ENCODE measurements around the gene BTBD3.

Gene BTBD3

DNA sequence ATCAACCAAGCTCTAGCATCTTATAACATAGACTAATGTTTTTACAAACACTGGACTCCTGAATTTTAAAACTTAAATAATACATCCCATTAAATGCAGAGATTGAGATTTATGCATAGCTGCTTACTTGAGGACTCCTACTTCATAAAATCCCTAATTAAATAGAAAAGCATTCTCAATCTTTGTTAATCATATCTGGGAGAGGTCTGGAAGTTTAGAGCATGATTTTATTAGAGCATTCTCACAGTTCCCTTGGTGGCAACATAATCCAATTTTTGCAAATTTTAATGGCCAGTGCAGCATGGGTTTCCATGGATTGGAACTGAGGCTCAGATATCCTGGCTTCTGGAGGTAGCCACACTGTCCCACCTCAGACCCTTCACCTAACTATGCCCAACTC is 19.5 kb downstream of the BTBD3 start:
- Histone ChIP-seq H3K9me3 (replicated peaks in 1 of 2; ENCODE audit: control insufficient read depth in 2 of 2, insufficient read depth in 1 of 2, low read depth in 1 of 2, low read length in 2 of 2) (no peaks in the 10 kb centered on the region), H3K4me1 (ENCODE audit: control insufficient read depth in 2 of 2, insufficient read depth in 1 of 2, low read depth in 1 of 2, low read length in 2 of 2) (no peaks in the 10 kb centered on the region), H3K9ac (ENCODE audit: low read depth, low read length, poor library complexity) (no peak overlapping the region), H3K4ac (ENCODE audit: low read length) (no peak overlapping the region), H2BK5ac (ENCODE audit: low read length) (no peak overlapping the region), H3K23ac (ENCODE audit: low read depth, low read length, poor library complexity) (no peak overlapping the region), H3K79me1 (ENCODE audit: low read depth, low read length) (no peaks in the 10 kb centered on the region), H3K27me3 (ENCODE audit: control insufficient read depth in 3 of 3, insufficient read depth in 3 of 3, low read depth in 1 of 3, low read length in 3 of 3) (no peaks in the 10 kb centered on the region), H4K8ac (ENCODE audit: low read depth, low read length) (no peak overlapping the region), H2AFZ (ENCODE audit: low read length) (no peak overlapping the region), H4K91ac (ENCODE audit: low read depth, low read length, poor library complexity) (no peak overlapping the region), H2BK15ac (ENCODE audit: low read length) (no peak overlapping the region), H2BK12ac (ENCODE audit: low read length) (no peak overlapping the region), H3K36me3 (replicated peaks in 1 of 2; ENCODE audit: control insufficient read depth in 2 of 2, insufficient read depth in 2 of 2, low read length in 2 of 2) (no peaks in the 10 kb centered on the region), H3K4me3 (ENCODE audit: low read length in 2 of 2) (no peak overlapping the region), H3K18ac (ENCODE audit: low read length) (no peak overlapping the region), H2BK120ac (ENCODE audit: low read depth, low read length) (no peak overlapping the region), H2AK5ac (ENCODE audit: low read depth, low read length) (no peak overlapping the region), H3K27ac (replicated peaks; ENCODE audit: low read length) (no peak overlapping the region), H3K4me2 (ENCODE audit: insufficient read depth, low read length, poor library complexity, severe bottlenecking) (no peak overlapping the region), H3K14ac (ENCODE audit: low read length) (no peak overlapping the region)
- DNase-seq (ENCODE audit: low spot score): no peak

DNA sequence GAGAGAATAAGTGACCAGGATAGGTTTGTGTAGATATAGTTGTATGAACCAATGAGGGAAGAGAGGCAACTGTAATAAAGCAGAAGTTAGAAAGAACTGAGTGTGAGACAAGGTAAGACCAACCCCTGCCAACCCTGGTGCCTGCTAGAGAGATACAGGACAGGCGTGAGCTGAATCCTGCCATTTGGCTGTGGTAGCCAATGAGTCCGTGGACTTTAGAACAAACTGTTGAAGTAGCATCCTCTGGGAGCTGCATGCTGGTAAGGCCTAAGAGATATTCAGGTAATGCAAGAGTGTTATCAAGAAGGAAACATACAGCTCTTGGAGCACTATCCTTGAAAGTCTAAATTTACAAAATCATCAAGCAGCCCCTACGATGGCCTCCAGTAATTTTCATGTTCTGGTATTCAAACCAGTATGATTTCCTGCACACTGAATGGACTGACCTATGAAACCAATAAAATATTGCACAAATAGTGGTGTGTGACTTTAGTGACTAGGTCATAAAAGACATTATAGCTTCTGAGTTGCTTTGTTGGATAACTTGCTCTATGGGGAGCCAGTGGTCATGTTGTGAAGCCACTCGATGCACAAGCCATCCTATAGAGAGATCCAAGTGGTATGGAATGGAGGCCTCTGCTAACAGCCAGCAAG is 24.0 kb downstream of the BTBD3 start:
- Histone ChIP-seq H3K27ac (replicated peaks; ENCODE audit: low read length) (no peak overlapping the region), H3K4me1 (ENCODE audit: control insufficient read depth in 2 of 2, insufficient read depth in 1 of 2, low read depth in 1 of 2, low read length in 2 of 2) (peaks cover 0 to 2% of the 10 kb centered on the region in 2 donors), H3K36me3 (replicated peaks in 1 of 2; ENCODE audit: control insufficient read depth in 2 of 2, insufficient read depth in 2 of 2, low read length in 2 of 2) (no peaks in the 10 kb centered on the region), H2BK12ac (ENCODE audit: low read length) (no peak overlapping the region), H3K18ac (ENCODE audit: low read length) (no peak overlapping the region), H3K4me3 (ENCODE audit: low read length in 2 of 2) (no peak overlapping the region), H3K23ac (ENCODE audit: low read depth, low read length, poor library complexity) (no peak overlapping the region), H4K8ac (ENCODE audit: low read depth, low read length) (no peak overlapping the region), H3K27me3 (ENCODE audit: control insufficient read depth in 3 of 3, insufficient read depth in 3 of 3, low read depth in 1 of 3, low read length in 3 of 3) (no peaks in the 10 kb centered on the region), H3K79me1 (ENCODE audit: low read depth, low read length) (no peaks in the 10 kb centered on the region), H3K4me2 (ENCODE audit: insufficient read depth, low read length, poor library complexity, severe bottlenecking) (no peak overlapping the region), H2BK120ac (ENCODE audit: low read depth, low read length) (no peak overlapping the region), H2AFZ (ENCODE audit: low read length) (no peak overlapping the region), H3K9me3 (replicated peaks in 1 of 2; ENCODE audit: control insufficient read depth in 2 of 2, insufficient read depth in 1 of 2, low read depth in 1 of 2, low read length in 2 of 2) (no peaks in the 10 kb centered on the region), H3K14ac (ENCODE audit: low read length) (no peak overlapping the region), H2BK5ac (ENCODE audit: low read length) (no peak overlapping the region), H4K91ac (ENCODE audit: low read depth, low read length, poor library complexity) (no peak overlapping the region), H3K4ac (ENCODE audit: low read length) (no peak overlapping the region), H2AK5ac (ENCODE audit: low read depth, low read length) (no peak overlapping the region), H2BK15ac (ENCODE audit: low read length) (no peak overlapping the region), H3K9ac (ENCODE audit: low read depth, low read length, poor library complexity) (no peak overlapping the region)
- no peak for DNase-seq (ENCODE audit: low spot score)
- WGBS, 2 donors (ENCODE audit: extremely low coverage in 2 of 2, insufficient read length in 2 of 2, insufficient replicate concordance in 1 of 2): no CpG with 5 or more reads among the region's 4 CpGs

DNA sequence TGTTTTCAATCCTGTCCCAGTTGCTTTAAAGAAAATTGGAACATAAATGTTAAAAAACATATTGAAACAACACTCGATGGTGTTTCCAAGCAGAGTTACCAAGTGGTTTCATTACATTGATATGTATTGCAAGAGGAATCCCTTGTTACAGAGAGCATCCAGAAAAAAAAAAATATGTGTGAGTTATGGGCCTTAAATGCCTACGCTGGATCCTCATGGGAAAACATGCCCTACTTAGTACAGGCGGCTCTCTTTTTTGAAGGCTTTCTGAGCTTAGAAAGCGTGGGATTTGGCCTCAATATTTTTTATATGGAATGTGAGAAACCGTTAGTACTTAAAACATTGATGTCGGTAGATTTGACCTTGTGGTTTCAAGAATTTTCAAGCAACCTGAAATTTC is 26.1 kb downstream of the BTBD3 start:
- Histone ChIP-seq H3K14ac (ENCODE audit: low read length) (no peak overlapping the region), H2AK5ac (ENCODE audit: low read depth, low read length) (no peak overlapping the region), H2BK120ac (ENCODE audit: low read depth, low read length) (no peak overlapping the region), H2AFZ (ENCODE audit: low read length) (no peak overlapping the region), H3K27ac (replicated peaks; ENCODE audit: low read length) (no peak overlapping the region), H3K9ac (ENCODE audit: low read depth, low read length, poor library complexity) (no peak overlapping the region), H4K91ac (ENCODE audit: low read depth, low read length, poor library complexity) (no peak overlapping the region), H3K18ac (ENCODE audit: low read length) (no peak overlapping the region), H3K23ac (ENCODE audit: low read depth, low read length, poor library complexity) (no peak overlapping the region), H3K27me3 (ENCODE audit: control insufficient read depth in 3 of 3, insufficient read depth in 3 of 3, low read depth in 1 of 3, low read length in 3 of 3) (no peaks in the 10 kb centered on the region), H3K4ac (ENCODE audit: low read length) (no peak overlapping the region), H3K79me1 (ENCODE audit: low read depth, low read length) (no peaks in the 10 kb centered on the region), H3K36me3 (replicated peaks in 1 of 2; ENCODE audit: control insufficient read depth in 2 of 2, insufficient read depth in 2 of 2, low read length in 2 of 2) (no peaks in the 10 kb centered on the region), H2BK15ac (ENCODE audit: low read length) (no peak overlapping the region), H2BK12ac (ENCODE audit: low read length) (no peak overlapping the region), H3K4me1 (ENCODE audit: control insufficient read depth in 2 of 2, insufficient read depth in 1 of 2, low read depth in 1 of 2, low read length in 2 of 2) (peaks cover 0 to 2% of the 10 kb centered on the region in 2 donors), H4K8ac (ENCODE audit: low read depth, low read length) (no peak overlapping the region), H2BK5ac (ENCODE audit: low read length) (no peak overlapping the region), H3K4me3 (ENCODE audit: low read length in 2 of 2) (no peak overlapping the region), H3K4me2 (ENCODE audit: insufficient read depth, low read length, poor library complexity, severe bottlenecking) (no peak overlapping the region), H3K9me3 (replicated peaks in 1 of 2; ENCODE audit: control insufficient read depth in 2 of 2, insufficient read depth in 1 of 2, low read depth in 1 of 2, low read length in 2 of 2) (no peaks in the 10 kb centered on the region)
- no peak for DNase-seq (ENCODE audit: low spot score)
- WGBS, 2 donors (ENCODE audit: extremely low coverage in 2 of 2, insufficient read length in 2 of 2, insufficient replicate concordance in 1 of 2): no CpG with 5 or more reads among the region's 6 CpGs

DNA sequence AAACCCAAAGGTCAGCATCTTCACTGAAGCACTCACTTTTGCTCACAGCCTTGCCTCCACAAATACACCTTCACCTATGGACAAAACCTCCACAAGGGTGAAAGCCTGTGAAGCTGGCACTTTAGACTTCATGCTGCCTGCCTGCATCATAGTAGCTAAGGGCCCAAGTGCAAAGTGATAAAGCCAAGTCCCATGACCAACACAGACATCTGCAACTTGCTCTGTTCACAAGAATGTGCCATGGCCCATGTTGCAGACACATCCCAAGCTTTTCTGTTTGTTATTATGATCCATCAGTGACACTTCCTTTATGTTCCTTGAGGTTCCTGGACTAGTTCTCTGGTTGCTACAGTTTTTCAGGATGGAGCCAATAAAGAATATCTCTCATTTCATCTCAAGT is 31.1 kb downstream of the BTBD3 start:
- H2AK5ac ChIP-seq (ENCODE audit: low read depth, low read length): no peak overlapping the region
- no peak overlapping the region for H4K91ac ChIP-seq (ENCODE audit: low read depth, low read length, poor library complexity)
- H3K18ac ChIP-seq (ENCODE audit: low read length): no peak overlapping the region
- no peaks in the 10 kb centered on the region for H3K4me1 ChIP-seq (ENCODE audit: control insufficient read depth in 2 of 2, insufficient read depth in 1 of 2, low read depth in 1 of 2, low read length in 2 of 2)
- H2BK15ac ChIP-seq (ENCODE audit: low read length): no peak overlapping the region
- H3K27me3 ChIP-seq (ENCODE audit: control insufficient read depth in 3 of 3, insufficient read depth in 3 of 3, low read depth in 1 of 3, low read length in 3 of 3): no peaks in the 10 kb centered on the region
- H3K4me2 ChIP-seq (ENCODE audit: insufficient read depth, low read length, poor library complexity, severe bottlenecking): no peak overlapping the region
- no peak overlapping the region for H2BK12ac ChIP-seq (ENCODE audit: low read length)
- H3K79me1 ChIP-seq (ENCODE audit: low read depth, low read length): no peaks in the 10 kb centered on the region
- no peak overlapping the region for H3K9ac ChIP-seq (ENCODE audit: low read depth, low read length, poor library complexity)
- H2BK120ac ChIP-seq (ENCODE audit: low read depth, low read length): no peak overlapping the region
- H2BK5ac ChIP-seq (ENCODE audit: low read length): no peak overlapping the region
- DNase-seq (ENCODE audit: low spot score): no peak
- no peak overlapping the region for H4K8ac ChIP-seq (ENCODE audit: low read depth, low read length)
- H3K36me3 ChIP-seq (replicated peaks in 1 of 2; ENCODE audit: control insufficient read depth in 2 of 2, insufficient read depth in 2 of 2, low read length in 2 of 2): no peaks in the 10 kb centered on the region
- H3K9me3 ChIP-seq (replicated peaks in 1 of 2; ENCODE audit: control insufficient read depth in 2 of 2, insufficient read depth in 1 of 2, low read depth in 1 of 2, low read length in 2 of 2): no peaks in the 10 kb centered on the region
- H3K4ac ChIP-seq (ENCODE audit: low read length): no peak overlapping the region
- H3K27ac ChIP-seq (replicated peaks; ENCODE audit: low read length): no peak overlapping the region
- no peak overlapping the region for H2AFZ ChIP-seq (ENCODE audit: low read length)
- no peak overlapping the region for H3K14ac ChIP-seq (ENCODE audit: low read length)
- no peak overlapping the region for H3K23ac ChIP-seq (ENCODE audit: low read depth, low read length, poor library complexity)
- H3K4me3 ChIP-seq (ENCODE audit: low read length in 2 of 2): no peak overlapping the region

All from neuronal stem cell (in vitro differentiated cells).